Cardiac fibroblast (primary cell): ENCODE data around the gene COA1.
A peak's percentile ranks its signal among the peaks of the same experiment; 100 is the strongest.

Experiments used
- DNase-seq, 2 donors: peaks; one replicate each; pipeline versions ENCODE4 v3.0.0 to v3.0.0-alpha.2; 2010; ENCODE audit warnings: low read depth in 2 of 2
- H3K4me3 ChIP-seq, 2 donors: replicated peaks in 1 of 2; 1 replicate in 1 of 2; 2 replicates in 1 of 2; pipeline ENCODE4 v1.5.1; 2011; ENCODE audit warnings: low read depth in 2 of 2, low read length in 2 of 2, mild to moderate bottlenecking in 2 of 2, moderate library complexity in 1 of 2
- CTCF ChIP-seq: IDR thresholded peaks from one replicate; pipeline ENCODE4 v1.5.1; 2011; ENCODE audit warnings: low read depth, mild to moderate bottlenecking, low read length, inconsistent platforms

Gene COA1

DNA sequence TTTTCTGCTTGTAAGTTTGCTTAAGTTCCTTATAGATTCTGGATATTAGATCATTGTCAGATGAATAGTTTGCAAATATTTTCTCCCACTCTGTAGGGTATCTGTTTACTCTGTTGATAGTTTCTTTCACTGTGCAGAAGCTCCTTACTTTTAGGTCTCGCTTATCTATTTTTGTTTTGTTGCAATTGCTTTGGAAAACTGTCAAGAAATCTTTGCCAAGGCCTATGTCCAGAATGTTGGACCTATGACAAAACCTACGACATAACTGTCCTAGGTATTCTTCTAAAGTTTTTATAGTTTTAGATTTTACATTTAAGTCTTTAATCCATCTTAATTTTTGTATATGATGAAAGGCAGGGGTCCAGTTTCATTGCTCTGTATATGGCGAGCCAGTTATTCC, 27.4 kb downstream of the COA1 start:
- H3K4me3 ChIP-seq, result no peak overlapping the region
- peak in 1 of 2 donors; percentile 18 for DNase-seq
- TF ChIP-seq CTCF, result no peak

GRCh38 chr7:43701500-43701854, 27.8 kb downstream of the COA1 start:
- TF ChIP-seq CTCF, result no peak
- no peak overlapping the region for H3K4me3 ChIP-seq
- DNase-seq, result peak in 1 of 2 donors; percentile 4

DNA sequence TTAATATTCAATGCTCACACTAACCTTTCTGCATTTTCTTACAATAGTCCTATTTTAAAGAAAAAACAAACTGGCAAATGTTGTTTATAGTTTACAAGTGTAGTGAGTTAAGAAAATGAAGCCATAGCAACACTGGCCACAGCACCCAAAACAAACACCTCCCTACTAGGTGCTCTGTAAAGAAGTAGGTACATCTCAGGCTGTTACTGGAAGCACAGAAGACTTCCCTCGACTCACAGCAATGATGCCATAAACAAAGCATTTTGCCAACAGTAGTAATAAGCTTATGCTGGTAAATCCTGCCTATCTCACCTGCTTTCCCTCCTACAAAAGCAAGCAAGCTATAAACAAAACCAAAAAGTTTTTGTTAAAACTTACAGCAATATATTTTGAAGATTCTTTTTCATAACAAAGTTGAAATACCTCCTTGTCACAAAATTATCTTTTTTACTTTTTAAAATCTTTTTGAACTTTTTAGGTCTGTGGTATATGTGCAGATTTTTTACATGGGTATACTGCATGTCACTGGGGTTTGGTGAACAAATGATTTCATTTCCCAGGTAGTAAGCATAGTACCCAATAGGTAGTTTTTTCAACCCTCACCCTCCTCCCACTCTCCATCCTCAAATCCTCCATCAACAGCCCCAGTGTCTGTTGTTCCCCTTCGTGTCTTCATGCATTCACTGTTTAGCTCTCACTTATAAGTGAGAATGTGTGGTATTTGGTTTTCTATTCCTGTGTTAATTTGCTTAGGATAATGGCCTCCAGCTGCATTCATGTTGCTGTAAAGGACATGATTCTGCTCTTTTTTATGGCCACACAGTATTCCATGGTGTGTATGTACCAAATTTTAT, 28.4 kb downstream of the COA1 start:
- DNase-seq, result peak in 1 of 2 donors; percentile 4
- TF ChIP-seq CTCF, result no peak
- no peak overlapping the region for H3K4me3 ChIP-seq

- TF ChIP-seq CTCF, result peak; percentile 55
- H3K4me3 ChIP-seq, result no peak overlapping the region
- peak; percentile 84 to 85 for DNase-seq
Measured at GRCh38 chr7:43700059-43700501, 29.2 kb downstream of the COA1 start.

DNA sequence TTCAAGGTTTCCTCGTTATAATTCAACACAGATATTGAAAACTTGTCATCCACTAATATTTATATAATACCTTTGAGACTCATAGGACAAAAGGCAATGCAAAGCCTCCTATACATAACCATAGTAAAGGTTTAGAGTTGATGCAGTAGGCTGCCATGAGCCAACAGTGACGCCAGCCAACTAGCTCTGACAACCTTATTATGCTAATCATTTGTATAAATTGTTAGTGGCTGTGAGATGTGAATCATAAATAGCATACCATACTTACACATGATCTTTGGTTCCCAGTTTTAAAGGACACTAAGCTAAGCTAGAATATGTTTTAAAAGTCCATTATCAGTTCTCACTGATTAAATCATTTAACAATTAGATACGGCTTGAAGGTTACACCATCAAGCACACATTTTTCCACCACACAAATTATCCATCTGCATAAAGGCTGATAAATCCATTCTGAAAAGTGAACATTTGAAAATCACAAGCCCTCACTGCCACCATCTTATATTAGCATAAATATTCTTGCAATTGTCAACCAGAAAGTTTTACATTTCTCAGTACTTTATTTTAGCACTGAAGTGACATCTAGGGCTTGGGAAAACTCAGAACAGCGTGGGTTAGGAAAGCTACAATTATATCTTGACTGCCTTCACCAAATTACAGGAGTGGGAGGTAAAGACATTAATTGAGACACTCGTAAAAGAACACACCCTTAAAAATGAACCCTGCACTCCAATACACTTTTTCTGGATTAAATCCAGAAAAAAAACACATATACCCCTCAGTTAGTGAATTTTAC, 30.7 kb downstream of the COA1 start:
- no peak for TF ChIP-seq CTCF
- DNase-seq, result peak in 1 of 2 donors; percentile 22
- H3K4me3 ChIP-seq, result no peak overlapping the region

GRCh38 chr7:43697690-43698089, 31.6 kb downstream of the COA1 start:
- DNase-seq, result no peak
- no peak overlapping the region for H3K4me3 ChIP-seq
- no peak for TF ChIP-seq CTCF
